GM21825 (cell line): ENCODE data around the gene PTPRT.
"Not testable (repeated sequence)": the region's sequence is repeated elsewhere in the genome, so short reads cannot be mapped to it uniquely, and the experiment has no call there.

ENCODE experiments used
- ATAC-seq: cut with Tn5 transposase; IDR thresholded peaks from one replicate; pipeline ENCODE4 v1.9.1; 2021; ENCODE audit warnings: mild to moderate bottlenecking, moderate library complexity; ENCODE audit not compliant: unreplicated experiment

Gene PTPRT

DNA sequence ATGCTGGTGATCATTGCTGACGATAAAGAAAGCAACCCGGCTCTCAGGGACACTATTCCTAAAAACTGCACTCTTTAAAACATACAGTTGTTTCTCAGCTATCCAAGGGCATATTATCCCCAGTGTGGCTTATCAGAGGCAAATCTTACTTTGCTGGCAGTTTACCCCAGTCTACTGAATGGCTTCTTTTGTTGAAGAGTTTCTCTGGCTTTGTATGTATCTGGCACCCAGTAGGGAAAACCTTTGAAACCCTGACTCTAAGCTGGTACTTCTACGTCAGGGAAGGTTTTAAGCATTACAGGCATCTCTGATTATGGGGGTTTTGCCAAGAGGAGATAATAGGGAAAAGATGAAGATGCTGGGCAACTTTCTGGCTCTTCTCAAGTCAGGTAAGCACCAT, 933.9 kb downstream of the PTPRT start:
- ATAC-seq = no peak

DNA sequence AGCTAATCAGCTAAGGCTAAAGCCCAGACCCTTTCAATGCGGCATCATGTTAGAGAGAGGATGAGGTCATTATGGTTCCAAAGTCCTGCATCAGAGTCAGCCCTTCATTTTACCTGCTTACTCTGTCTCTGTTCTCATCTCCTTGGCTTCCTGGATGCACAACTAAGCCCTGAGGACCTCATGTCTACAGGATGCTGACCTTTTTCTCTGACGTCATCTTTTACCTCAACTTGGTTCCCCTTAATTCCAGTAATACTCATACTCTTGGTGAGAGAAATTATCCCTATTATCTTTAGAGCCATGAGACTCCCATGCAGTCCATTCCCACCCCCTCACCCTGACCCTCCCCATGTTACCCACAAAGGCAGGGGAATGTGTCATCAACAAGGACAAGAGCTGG, 935.0 kb downstream of the PTPRT start:
- no peak for ATAC-seq

DNA sequence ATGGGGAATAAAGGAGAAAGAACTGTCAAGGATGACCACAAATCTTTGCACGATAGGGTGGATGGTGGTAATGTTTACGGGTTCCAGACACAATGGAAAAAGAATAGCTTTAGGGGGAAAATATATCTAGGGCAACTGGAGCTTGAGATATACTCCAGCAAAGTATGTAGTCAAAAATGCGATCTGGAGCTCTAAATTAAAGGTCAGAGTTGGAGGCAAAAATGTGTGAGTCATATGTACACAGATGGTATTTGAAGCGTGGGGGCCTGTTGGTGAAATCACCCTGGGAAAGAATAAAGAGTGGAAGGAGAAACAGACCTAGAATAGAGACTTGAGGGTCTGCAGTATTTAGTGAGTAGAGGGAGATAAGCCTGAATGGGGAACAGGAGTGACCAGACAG, 937.6 kb downstream of the PTPRT start:
- ATAC-seq = no peak

DNA sequence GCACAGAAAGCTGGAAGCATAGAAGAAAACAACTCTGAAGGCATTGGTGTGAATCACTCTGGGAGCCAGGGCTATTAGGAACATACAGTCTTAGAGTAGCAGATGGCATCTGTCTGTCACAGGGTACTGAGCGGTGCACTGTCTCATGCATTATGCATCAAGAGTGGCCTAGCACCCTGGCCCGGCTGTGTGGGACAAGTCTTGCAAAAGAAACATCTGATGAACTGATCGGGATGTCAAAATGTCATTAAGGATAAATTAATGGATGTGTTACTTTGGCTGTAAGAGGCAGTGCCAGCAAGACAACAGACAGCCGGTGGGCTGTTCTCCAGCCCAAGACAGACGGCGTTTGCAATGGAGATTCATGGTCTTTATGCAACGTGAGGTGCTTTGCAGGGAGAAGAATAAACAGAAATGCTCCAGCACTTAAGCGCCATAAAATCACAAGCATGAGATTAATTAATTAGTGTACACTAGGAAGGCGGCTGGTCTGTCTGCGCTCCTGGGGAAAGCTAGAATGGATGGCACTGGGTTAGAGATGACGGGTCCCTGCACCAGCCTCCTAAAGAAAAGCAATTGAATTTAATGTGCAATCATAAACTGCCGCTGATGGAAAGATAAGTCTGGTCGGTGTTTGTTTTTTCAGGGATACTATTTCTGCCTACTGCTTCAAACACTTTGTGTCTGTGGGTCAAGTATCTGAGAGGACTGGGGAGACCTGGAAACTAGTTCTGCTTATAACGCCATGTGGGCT, 970.9 kb downstream of the PTPRT start:
- ATAC-seq = no peak

DNA sequence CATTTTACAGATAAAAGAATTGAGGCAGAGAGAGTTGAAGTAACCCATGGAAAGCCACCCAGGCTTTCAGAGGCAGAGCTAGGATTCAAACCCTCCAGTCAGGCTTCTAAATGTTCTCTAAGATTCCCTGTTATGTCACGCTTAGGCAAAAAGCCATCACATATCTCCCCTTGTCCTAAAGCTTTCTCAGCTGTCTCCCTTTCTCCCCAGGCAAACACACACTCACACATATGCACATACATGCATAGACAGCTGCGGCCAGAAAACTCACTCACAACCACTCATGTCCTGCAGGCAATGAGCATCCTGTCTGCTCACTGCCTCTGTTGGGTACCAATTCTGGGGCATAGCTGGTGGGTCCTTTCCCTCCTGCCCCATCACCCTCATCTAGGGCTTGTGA, 975.6 kb downstream of the PTPRT start:
- ATAC-seq = no peak

DNA sequence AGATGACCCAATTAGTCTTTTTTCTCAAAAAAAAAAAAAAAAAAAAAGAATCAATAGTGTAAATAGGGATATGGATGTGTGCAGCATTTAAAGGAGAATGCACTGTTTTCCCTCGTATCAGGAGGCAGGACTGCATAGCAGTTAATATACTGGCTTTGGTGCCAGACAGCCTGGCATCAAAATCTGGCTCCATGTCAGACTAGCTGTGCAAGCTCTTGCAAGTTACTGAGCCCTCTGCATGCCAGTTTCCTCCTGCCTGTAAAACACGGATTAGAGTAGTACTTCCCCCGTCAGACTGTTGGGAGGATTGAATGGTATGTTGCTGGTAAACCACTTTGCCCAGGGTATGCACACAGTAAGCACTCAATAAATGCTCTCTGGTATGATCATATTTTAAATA, 977.3 kb downstream of the PTPRT start:
- ATAC-seq = no peak

DNA sequence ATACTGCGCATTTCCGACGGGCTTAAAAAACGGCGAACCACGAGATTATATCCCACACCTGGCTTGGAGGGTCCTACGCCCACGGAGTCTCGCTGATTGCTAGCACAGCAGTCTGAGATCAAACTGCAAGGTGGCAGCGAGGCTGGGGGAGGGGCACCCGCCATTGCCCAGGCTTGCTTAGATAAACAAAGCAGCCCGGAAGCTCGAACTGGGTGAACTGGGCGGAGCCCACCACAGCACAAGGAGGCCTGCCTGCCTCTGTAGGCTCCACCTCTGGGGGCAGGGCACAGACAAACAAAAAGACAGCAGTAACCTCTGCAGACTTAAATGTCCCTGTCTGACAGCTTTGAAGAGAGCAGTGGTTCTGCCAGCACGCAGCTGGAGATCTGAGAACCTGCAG, 983.1 kb downstream of the PTPRT start:
- not testable (repeated sequence) for ATAC-seq

DNA sequence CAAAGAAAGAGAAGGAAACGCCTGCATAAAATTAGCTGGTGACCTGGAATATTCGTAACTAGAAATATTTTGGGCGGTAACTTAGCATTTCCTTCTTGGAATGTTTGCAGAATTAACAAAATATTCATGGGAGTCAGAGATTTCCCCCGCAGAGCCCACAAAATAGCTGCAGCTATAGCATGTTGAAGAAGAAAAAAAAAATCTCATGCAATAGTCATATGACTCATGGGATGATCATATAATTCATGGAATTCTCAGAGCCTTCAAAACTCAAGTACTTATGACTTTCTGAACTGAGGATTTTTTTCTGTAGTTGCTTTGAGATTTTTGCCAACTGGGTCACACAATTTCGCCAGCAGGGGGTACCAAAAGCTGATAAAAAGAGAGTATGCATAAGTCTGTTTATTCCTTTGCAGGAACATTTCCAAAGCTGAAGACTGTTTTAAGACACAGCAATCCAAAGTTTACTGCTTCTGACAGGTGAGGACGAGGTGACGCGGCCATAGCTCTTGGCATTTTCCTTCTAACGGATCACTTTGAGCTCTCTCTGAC, 985.5 kb downstream of the PTPRT start:
- ATAC-seq = no peak

DNA sequence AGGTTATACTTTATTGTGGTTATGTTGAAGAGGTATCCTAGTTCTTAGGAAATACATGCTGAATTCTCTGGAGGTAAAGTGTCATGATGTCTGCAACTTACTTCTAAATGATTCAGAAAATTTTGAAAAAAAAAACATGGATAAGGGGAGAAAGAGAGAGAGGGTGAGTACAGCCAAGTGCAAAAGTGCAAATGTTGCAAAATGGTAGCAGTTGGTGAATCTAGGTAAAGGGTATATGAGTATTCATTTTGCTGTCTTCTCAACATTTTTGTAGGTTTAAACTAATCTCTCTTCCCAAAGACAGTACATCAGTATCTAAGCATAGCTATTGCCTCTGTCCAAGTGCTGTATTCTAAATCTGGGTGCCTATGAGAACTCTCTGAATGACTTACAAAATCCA, 992.1 kb downstream of the PTPRT start:
- no peak for ATAC-seq

DNA sequence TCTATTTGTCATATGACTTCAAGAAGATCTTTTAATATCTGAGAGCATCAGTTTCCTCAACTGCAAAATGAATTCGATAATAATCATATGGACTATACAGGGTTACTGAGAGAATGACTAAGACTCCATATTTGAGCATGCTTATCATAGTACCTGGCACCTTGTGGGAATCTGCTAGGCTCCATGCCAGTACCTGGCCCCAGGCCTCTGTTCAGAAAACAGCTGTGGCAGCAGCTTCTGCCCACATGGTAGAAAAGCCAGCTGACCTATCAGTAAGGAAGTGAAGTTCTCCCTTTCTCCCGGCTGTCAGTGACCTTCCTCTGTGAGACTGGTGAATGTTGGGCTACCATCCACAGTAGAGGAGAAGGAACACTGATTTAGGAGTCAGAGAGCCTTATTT, 996.6 kb downstream of the PTPRT start:
- ATAC-seq = no peak

DNA sequence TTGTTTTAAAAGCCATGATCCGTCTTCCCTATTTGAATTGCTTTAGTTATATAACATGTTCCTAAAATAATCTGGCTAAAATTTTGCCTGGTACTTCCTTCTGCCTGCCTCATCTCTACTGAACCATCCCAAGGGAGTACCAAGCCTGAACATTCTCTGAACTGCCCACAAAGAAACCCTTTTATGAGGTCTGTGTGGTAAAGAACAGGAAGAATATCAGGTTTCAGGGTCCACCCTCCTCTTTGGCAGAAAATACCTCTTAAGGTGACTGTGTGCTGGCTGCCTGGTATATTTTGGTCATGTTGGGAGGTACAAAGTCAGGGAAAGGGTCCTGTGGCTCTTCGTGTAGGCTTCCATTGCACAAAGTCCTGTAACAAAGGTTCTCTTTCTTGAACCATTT, 997.4 kb downstream of the PTPRT start:
- ATAC-seq = no peak

DNA sequence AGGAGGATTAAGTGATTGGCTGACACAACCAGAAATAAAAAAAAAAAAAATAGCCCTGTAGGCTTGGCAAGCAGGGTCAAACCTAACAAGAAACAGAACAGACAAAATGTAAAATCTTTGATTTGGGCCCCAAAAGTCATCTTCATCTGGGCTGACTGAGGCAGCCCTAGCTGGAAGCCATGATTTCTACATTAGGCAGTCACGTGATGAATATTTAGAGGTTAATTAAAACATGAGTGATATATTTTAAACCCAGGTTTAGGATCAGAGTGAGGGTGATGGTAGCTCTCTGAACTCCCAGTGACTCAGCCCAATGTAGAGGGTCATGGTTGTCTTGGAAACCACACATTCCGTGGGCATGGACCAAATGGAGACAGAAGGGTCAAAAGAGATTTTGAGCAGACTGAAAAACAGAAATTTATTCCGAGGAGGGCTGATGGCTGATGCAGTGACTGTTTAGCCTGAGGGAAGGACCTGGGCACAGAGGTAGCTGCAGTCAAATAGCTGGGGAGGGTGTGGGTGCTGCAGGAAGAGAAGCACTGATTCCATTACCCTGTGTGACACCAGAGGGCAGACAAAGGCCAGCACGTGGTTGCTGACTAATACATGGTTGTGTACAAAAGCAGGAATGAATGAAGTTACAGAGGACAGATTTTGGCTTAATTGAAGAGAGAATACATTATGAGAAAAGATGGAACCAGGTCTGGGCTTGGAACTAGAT, 998.4 kb downstream of the PTPRT start:
- ATAC-seq = no peak

DNA sequence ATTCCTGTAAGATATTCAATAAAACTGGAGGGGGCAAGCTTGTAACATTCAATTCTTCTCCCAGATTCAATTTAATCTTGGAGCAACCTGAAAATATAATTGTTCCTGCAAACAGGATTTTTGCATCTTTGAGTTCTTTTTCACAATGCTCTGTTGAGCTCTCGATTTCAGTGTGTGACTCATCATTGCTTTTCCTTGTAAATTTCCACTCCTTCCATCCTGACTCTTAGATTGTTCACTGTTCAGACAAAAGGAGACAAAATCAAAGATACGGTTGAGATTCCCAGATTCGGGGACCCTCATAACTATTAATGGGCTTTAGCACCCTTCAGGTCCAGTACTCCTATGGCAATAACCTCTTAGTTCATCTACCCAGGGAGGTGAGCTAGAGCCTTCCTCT, 999.6 kb downstream of the PTPRT start:
- ATAC-seq = no peak

DNA sequence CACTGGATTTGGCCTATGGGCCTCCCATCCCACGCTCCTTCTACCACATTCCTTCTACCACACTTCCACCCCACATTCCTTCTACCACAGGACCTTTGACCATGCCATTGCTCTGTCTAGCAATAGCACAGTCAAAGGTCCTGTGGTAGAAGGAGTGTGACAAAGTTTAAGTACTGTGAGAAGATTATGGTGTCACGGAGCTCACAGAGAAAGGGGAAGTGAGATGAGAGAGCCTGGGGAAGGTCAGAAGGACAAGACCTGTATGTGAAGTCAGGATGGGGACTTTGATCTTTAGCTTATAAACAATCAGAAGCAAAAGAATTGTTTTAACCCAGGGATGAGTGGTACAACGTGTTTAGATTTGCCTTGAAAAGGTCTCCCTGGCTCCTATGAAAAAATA, 1003.4 kb downstream of the PTPRT start:
- no peak for ATAC-seq

DNA sequence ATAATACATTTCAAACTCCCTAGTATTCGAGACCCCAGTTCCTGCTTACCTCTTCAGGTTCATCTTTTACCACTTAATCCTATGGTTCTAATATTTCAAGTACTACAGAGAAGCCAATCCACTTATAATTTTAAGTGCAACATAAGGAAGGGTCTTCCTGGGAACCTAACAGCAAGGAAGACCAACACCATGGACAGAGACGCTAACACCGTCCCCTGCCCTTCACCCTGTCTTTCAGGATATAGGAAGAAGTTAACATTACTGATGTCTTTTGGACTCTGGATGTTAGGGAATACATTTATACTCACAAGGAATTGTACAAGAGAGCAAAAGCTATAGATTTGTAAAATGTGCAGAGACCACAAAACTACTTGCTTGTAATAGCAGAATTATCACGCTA, 1006.6 kb downstream of the PTPRT start:
- ATAC-seq = no peak

DNA sequence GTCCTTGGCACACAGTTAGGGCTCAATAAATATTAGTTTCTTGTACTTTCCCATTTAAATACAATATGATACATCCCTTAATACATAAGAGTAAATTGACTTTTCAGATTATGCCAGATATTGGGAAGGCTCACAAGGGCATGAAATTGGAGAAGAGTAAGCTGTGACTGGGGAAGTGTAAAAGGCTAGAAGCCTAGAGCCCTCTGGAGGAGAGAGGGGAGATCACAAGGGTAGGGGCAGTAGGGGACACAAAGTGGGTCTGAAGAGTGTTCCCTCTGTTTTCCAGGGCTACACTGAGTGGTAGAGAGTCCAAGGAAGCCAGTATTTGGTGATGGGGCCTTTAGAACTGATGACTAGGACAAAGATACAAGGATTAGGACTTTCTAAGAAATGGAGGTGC, 1008.6 kb downstream of the PTPRT start:
- no peak for ATAC-seq

DNA sequence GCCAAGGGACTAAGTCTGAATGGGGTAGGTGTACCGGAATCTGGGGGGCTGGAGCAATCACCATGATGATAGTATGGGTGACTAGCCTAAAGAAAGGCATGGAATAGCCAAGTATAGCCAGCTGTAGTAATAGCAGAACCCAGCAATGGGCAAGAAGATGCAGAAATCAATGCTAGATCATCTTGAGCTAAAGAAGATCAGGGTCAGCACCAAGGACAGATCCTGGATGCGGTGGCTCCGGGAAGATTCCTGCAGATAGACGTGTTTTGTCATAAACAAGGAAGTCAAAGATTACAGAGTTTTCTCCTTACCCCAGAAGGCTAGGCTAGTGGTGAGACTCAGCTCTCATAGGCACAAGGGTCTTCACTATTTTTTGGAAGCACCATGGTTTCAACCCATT, 1009.9 kb downstream of the PTPRT start:
- ATAC-seq = no peak

DNA sequence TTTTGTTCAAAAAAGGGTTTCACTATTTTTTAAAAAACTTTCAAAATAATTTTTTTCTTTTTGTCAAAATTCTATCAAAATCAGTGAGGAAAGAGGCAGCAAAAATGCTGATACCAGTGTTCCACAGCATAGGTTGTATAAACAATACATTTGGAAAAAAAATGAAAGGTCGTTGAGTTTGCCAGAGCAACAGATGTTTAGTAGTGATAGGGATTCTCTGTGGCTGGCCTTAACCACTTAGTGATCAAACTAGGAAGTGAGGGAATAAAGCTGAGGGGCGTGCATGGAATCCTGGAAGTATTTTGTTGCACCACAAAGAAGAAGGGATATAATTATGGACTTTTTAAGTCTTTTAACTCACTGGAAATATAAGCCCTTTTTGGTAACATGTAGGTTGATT, 1016.3 kb downstream of the PTPRT start:
- no peak for ATAC-seq

DNA sequence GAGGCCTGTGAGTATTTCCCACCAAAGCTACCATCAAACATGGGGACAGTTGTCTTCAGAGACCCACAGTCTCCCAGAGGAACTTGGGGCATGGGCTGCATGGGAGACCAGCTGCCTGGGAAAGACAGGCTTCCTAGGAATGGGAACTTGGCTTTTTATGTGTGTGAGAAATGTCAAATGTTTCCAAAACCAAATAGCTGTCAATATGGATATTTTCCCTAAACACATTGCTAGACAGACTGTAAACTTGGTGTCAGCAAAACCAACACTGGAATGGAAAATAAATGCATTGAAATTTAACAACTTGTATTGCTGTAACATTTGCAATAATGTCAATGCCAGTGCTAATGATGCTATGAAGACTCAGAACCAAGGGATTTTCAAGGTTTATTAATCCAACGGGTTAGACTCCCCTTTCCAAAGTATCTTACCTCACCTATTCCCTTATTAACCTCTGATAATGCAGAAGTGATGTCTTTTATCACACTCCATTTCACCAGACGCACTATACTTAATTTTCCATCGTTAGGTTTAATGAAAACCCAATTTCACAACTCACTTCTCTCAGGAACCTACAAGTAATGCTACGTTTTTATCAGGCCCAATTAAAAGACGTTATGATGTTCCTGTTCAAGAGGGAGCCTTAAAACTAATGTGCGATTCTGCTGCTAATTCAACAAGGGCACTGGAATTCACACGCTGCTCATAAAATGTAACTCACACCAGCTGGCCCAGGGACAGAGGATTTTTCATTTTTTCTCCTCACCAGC, 1025.4 kb downstream of the PTPRT start:
- ATAC-seq = no peak

DNA sequence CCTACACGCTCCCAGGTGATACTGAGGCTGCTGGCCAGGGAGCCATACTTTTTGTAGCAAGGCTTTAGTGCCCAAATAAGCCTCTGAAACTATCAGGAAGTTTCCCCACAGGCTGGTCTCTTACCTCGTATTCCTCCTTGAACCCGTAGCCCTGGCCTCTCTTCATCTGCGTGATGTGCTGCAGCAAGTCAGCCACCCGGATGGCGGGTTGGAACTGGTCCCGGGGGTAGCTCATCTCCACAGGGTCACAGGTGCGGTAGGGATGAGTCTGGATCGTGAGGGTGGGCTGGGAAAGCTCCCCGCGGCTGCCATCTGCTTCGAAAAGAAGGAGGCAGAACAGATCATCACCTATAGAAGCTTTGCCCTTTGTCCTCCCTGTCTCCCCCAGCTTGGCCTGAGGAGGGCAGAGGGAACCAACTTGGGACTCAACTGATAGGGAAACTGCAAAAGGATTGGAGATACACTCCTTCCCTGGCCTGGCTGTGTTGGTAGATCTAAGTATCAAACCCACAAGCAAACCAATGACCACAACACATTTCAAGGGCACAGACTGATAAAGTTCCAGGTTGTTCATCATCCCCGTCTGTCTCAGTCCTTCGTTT, 1028.4 kb downstream of the PTPRT start:
- ATAC-seq = no peak

DNA sequence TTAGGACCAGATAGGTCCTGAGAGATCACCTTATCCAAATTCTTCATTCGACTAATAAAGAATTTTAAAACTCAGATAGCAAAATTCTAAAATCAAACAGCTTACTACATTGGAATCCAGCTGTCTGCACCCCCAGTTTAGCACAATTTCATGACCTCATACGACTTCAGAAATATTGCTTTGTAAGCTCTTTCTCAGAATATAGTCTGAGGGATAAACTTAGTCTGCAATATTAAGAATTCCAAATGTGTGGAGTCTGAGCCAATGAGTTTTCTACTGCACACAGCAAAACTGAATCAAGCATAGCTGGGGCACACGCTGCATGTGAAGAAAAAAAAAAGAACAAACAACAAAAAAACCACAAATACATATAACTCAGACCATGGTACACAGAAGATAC, 1029.9 kb downstream of the PTPRT start:
- ATAC-seq = no peak
